Osteoblast (primary cell): ENCODE results near the gene NAV1. TPM values are rescaled to one million over a fixed set of nuclear protein-coding genes. Genes with fewer than 3 reads are reported as not detected.
A peak's percentile ranks its signal among the peaks of the same experiment; 100 is the strongest.
"Not testable (repeated sequence)": the region's sequence is repeated elsewhere in the genome, so short reads cannot be mapped to it uniquely, and the experiment has no call there.

Experiments used
- DNase-seq: peaks from one replicate; pipeline ENCODE4 v3.0.0; 2011; ENCODE audit warnings: low spot score, mixed read lengths; ENCODE audit not compliant: insufficient read length; ENCODE audit errors: missing footprints
- H2AFZ ChIP-seq: 2 replicates; pipeline ENCODE4 v1.6.0; 2011; ENCODE audit warnings: mild to moderate bottlenecking, low read length
- H3K27ac ChIP-seq: 2 replicates; pipeline ENCODE4 v1.5.1; 2011; ENCODE audit warnings: mild to moderate bottlenecking, low read depth, low read length, moderate library complexity
- H3K27me3 ChIP-seq: 2 replicates; pipeline ENCODE4 v1.6.0; 2012; ENCODE audit warnings: mild to moderate bottlenecking, control low read depth, inconsistent platforms, low read length, moderate library complexity; ENCODE audit not compliant: insufficient read depth
- H3K36me3 ChIP-seq: 2 replicates; pipeline ENCODE4 v1.5.1; 2011; ENCODE audit warnings: mild to moderate bottlenecking, low read length, control low read depth, moderate library complexity; ENCODE audit not compliant: insufficient read depth
- H3K4me1 ChIP-seq: 2 replicates; pipeline ENCODE4 v1.5.1; 2011; ENCODE audit warnings: mild to moderate bottlenecking, low read length, control low read depth, moderate library complexity; ENCODE audit not compliant: insufficient read depth
- H3K4me2 ChIP-seq: 2 replicates; pipeline ENCODE4 v1.6.0; 2011; ENCODE audit warnings: mild to moderate bottlenecking, low read length; ENCODE audit not compliant: insufficient read depth
- H3K4me3 ChIP-seq: fragments of 200-600 bp; sonication (generic); 3 replicates; pipeline ENCODE4 v1.5.1; 2012; ENCODE audit warnings: mild to moderate bottlenecking, low read length, inconsistent platforms; ENCODE audit not compliant: insufficient read depth
- H3K79me2 ChIP-seq: 2 replicates; pipeline ENCODE4 v1.6.0; 2012; ENCODE audit warnings: mild to moderate bottlenecking, low read length, control low read depth, inconsistent platforms; ENCODE audit not compliant: insufficient read depth
- H3K9me3 ChIP-seq: 2 replicates; pipeline ENCODE4 v1.5.1; 2011; ENCODE audit warnings: low read depth, low read length, control low read depth
- H4K20me1 ChIP-seq: 2 replicates; pipeline ENCODE4 v1.6.0; 2012; ENCODE audit warnings: mild to moderate bottlenecking, low read length, control low read depth; ENCODE audit not compliant: insufficient read depth
- total RNA-seq: library from RNA; depleted of rRNA; stranded (reverse); fragments of >200 nt; gene quantifications from 2 replicates; pipeline ENCODE4 v1.2.3, GENCODE V29; 2012
- TF ChIP-seq, protein P1 (sequence below): IDR thresholded peaks from 2 replicates; pipeline ENCODE4 v1.5.1; 2011; ENCODE audit warnings: mild to moderate bottlenecking, low read depth, low read length, moderate library complexity; ENCODE audit errors: extremely low read depth

The NAV1 gene
- total RNA-seq, 1 donor = 47.0 TPM

- H3K4me1 ChIP-seq = peaks cover 21% of the 10 kb centered on the region
Observed at GRCh38 chr1:201576914-201577313, 38.0 kb downstream of the NAV1 start.

GRCh38 chr1:201578008-201578888 is 39.3 kb downstream of the NAV1 start:
- Histone ChIP-seq H3K4me2 (no peak overlapping the region), H3K79me2 (peaks cover 93% of the 10 kb centered on the region), H3K36me3 (peaks cover 14% of the 10 kb centered on the region), H3K27me3 (no peaks in the 10 kb centered on the region), H2AFZ (no peak overlapping the region), H3K27ac (peak overlapping the region; percentile 69), H4K20me1 (peaks cover 18% of the 10 kb centered on the region), H3K4me1 (peaks cover 34% of the 10 kb centered on the region), H3K9me3 (no peaks in the 10 kb centered on the region), H3K4me3 (no peak overlapping the region)
- TF ChIP-seq, protein P1, sequence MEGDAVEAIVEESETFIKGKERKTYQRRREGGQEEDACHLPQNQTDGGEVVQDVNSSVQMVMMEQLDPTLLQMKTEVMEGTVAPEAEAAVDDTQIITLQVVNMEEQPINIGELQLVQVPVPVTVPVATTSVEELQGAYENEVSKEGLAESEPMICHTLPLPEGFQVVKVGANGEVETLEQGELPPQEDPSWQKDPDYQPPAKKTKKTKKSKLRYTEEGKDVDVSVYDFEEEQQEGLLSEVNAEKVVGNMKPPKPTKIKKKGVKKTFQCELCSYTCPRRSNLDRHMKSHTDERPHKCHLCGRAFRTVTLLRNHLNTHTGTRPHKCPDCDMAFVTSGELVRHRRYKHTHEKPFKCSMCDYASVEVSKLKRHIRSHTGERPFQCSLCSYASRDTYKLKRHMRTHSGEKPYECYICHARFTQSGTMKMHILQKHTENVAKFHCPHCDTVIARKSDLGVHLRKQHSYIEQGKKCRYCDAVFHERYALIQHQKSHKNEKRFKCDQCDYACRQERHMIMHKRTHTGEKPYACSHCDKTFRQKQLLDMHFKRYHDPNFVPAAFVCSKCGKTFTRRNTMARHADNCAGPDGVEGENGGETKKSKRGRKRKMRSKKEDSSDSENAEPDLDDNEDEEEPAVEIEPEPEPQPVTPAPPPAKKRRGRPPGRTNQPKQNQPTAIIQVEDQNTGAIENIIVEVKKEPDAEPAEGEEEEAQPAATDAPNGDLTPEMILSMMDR = no peak
- DNase-seq = no peak

More at GRCh38 chr1:201576914-201577313, 38.0 kb downstream of the NAV1 start:
- no peaks in the 10 kb centered on the region for H3K9me3 ChIP-seq
- no peak overlapping the region for H2AFZ ChIP-seq
- no peak overlapping the region for H3K4me2 ChIP-seq
- H3K36me3 ChIP-seq = peaks cover 18% of the 10 kb centered on the region
- H3K27me3 ChIP-seq = no peaks in the 10 kb centered on the region
- H3K4me3 ChIP-seq = no peak overlapping the region
- H4K20me1 ChIP-seq = peaks cover 24% of the 10 kb centered on the region
- H3K27ac ChIP-seq = no peak overlapping the region
- no peak for DNase-seq
- H3K79me2 ChIP-seq = peaks cover 93% of the 10 kb centered on the region
- TF ChIP-seq, protein P1 = no peak

DNA sequence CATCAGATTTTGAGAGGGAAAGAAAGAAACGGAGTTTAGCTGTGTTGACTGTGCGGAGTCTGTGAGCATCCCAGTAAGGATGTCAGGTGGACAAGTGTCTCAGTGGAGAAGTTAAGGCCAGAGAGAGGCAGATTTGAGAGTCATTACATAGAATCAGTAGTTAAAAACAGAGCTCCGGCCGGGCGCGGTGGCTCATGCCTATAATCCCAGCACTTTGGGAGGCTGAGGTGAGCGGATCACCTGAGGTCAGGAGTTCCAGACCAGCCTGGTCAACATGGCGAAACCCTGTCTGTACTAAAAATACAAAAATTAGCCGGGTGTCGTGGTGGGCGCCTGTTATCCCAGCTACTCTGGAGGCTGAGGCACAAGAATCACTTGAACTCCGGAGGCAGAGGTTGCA is 42.4 kb downstream of the NAV1 start:
- H3K4me2 ChIP-seq, H3K4me3 ChIP-seq, DNase-seq, H2AFZ ChIP-seq, H3K36me3 ChIP-seq, H3K9me3 ChIP-seq, H4K20me1 ChIP-seq, H3K27me3 ChIP-seq: not testable (repeated sequence)
- H3K27ac ChIP-seq = peak overlapping the region; percentile 98
- H3K79me2 ChIP-seq = peaks cover 78% of the 10 kb centered on the region
- peaks cover 65% of the 10 kb centered on the region for H3K4me1 ChIP-seq

DNA sequence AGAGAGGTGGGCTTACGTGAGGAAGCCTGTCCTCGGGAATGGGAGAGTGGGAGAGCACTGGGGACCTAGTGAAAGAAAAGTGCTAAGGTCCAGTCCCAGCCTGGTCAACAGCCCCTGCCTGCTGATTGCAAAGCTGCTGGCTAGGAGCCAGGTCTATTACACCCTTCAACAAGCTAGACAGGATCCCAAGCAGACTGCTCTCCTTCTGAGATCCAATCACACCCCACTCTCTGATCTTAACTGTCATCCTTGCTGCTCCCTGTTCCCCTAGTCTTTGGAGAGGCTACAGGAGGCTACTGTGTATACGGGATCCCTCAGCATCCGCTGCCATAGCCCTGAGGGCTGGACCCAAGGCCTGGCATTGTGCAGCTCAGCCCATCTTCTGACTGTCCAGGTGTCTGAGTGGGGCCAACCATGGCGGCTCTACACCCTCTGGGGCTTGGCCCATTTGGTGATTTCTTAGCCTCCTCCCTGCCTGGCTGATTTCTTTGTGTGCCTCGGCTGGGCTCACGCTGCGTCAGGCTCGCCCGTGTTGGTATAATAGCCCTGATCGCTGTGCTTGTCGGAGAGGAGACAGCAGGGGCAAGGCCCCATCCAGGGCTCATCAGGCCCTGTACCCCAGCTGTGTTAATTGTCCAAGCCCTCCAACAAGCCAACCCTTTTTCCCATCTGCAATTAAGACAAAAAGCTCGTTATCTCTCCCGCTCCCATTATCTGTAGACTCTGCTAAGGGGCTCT is 43.9 kb downstream of the NAV1 start:
- Histone ChIP-seq H3K36me3 (no peaks in the 10 kb centered on the region), H3K79me2 (peaks cover 77% of the 10 kb centered on the region), H3K4me3 (peak overlapping the region; percentile 11), H3K4me2 (peak overlapping the region; percentile 70), H3K27me3 (no peaks in the 10 kb centered on the region), H3K27ac (peak overlapping the region; percentile 98), H2AFZ (no peak overlapping the region), H3K9me3 (no peaks in the 10 kb centered on the region), H3K4me1 (peaks cover 63% of the 10 kb centered on the region), H4K20me1 (peaks cover 3% of the 10 kb centered on the region)
- DNase-seq = no peak
- TF ChIP-seq, protein P1 = no peak
